NCI-H526 (cell line): ENCODE measurements around the gene CHRNB1.

Experiments used
- DNase-seq, 2 experiments: peaks; one replicate each; lab custom pipeline; 2025; lab: John Stamatoyannopoulos, UW

CHRNB1 gene

GRCh38 chr17:7414837-7415236, 30.0 kb upstream of the CHRNB1 start:
- no peak for DNase-seq

- no peak for DNase-seq
Observed at GRCh38 chr17:7415784-7416183, 29.1 kb upstream of the CHRNB1 start.

- DNase-seq = no peak
Observed at GRCh38 chr17:7416323-7416722, 28.5 kb upstream of the CHRNB1 start.

GRCh38 chr17:7417056-7417655, 27.7 kb upstream of the CHRNB1 start:
- DNase-seq = no peak

GRCh38 chr17:7418472-7419152, 26.2 kb upstream of the CHRNB1 start:
- no peak for DNase-seq

DNA sequence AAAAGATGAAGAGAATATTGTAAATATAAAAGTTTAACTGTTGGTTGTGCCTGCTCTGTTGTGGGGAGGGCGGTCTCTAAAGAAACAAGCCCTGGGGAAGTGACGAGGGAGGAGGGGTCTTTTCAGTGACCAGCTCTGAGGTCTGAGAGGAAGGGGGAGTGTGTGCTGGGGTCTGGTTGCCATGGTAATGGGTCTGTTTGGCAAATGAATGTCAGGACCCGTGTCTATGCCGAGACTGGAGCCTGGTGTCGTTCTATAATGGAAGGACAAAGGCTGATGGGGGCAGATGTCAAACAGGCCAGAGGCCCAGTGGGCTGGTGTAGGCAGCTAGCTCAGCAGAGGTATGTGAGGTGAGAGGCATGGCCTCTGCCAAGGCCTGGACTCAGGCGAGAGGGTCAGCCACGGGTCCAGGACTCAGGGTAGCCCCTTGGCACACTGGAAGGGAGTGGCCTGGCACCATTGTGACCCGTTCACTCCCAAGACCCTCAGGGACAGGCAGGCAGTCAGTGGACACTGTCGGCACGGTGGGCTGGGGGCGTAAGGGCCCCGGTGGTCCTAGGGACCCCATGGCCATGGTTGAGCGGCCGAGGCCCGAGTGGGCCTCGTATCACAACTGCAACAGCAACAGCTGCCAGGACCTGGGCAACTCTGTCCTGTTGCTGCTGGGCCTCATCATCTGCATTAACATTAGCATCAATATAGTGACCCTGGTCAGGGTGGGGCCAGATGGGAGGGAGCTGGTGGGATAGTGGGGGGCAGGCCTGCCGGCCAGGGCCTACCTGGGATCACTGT, 24.8 kb upstream of the CHRNB1 start, which contains the start of gene SPEM1:
Gene SPEM1, plus strand, starts transcription at position 506 of the 792 bp plus-strand sequence. Its CDS starts 61 bp downstream, at position 567.
- no peak for DNase-seq

DNA sequence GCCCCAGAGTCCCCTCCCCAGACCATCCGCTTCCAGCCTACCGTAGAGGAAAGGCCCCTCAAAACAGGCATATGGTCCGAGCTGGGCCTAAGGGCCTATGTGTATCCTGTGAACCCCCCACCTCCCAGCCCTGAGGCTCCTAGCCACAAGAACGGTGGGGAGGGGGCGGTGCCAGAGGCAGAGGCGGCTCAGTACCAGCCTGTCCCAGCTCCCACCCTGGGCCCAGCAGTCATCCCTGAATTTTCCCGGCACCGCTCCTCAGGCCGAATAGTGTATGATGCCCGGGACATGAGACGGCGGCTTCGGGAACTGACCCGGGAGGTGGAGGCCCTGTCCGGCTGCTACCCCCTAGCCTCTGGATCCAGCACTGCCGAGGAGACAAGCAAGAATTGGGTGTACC, 23.7 kb upstream of the CHRNB1 start:
- DNase-seq = no peak

DNA sequence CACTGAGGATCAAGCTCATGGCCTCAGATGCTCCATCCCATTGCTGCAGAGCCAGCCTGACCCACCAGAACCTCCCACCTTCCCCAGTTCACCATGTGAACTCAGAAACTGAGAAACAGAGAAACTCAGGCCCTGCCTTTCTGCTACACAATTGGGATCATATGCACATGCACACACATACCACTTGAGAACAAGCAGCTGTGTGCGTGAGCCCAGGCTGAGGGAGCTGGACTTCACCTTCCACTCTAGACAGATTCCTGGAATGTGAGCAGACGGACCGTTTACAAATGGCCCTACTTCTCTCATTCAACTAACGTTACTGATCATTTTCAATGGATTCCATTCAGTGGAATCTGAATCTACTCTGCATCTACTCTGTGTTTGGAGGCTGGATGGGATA, 21.2 kb upstream of the CHRNB1 start:
- DNase-seq = no peak

- no peak for DNase-seq
Observed at GRCh38 chr17:7425316-7425715, 19.5 kb upstream of the CHRNB1 start, which contains the start of gene SPEM2. Gene SPEM2 (plus strand): TSS chr17:7425616. CDS start chr17:7425689, 73 bp downstream.

DNA sequence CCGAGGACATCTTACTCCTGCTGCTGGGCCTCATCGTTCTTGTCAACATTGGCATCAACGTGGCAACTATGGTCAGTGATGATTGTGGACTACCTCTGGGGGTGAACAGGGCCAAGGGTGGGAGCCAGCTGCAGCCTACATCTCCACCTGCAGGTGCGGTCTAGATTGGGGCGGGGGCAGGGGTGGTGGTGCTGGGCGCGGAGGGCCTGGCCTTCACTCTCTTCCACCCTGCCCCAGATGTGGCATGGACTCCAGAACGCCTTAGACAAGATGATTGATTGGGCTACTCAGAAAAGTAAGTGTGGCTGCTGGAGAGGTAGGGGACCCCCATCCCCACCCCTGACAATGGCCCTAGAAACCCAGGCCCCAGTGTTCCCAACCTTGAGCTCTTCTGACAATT, 19.1 kb upstream of the CHRNB1 start:
- no peak for DNase-seq

- no peak for DNase-seq
Observed at GRCh38 chr17:7426203-7426863, 18.5 kb upstream of the CHRNB1 start.

DNA sequence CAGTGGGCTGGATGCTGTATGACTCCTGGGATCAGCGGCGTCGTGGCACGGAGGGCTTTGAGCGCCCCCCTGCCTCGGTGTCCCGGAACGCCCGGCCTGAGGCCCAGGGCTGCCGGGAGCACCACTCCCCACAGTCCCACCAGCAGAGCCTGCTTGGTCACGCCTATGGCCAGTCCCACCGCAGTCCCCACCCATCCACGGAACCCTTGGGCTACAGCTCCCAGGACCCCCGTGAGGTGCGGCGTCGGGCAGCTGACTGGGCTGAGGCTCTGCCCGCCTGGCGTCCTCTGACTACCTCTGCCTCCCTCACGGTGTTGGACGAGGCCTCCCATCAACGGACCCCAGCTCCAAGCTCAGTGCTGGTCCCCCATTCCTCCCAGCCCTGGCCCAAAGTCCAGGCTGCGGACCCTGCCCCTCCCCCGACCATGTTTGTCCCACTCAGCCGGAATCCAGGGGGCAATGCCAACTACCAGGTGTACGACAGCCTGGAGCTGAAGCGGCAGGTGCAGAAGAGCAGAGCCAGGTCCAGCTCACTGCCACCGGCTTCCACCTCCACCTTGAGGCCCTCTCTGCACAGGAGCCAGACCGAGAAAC, 17.9 kb upstream of the CHRNB1 start:
- DNase-seq = no peak

DNA sequence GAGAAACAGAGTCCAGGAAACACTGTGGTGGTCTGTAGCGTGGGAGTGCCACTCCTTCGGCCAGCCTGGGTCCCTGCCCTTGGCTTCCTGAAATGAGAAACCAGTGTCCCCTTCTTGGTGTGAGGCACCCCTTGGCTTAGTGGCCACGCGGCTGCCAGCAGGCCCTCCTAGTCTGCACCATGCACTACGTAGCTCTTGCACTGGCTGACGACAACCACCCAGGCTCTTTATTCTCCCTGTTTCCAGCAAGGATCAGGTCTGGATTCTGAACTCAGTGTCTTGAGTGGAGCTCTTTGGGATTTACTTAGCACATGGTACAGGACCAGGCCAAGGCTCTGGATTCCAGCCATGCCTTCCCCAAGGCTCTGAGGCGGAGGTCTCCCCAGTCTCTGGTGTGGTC, 17.3 kb upstream of the CHRNB1 start:
- no peak for DNase-seq

GRCh38 chr17:7428557-7428956, 16.3 kb upstream of the CHRNB1 start, which contains the start of gene SPEM3:
Gene SPEM3 (plus strand): TSS chr17:7428857. CDS start chr17:7428903, 46 bp downstream.
- DNase-seq = no peak

DNA sequence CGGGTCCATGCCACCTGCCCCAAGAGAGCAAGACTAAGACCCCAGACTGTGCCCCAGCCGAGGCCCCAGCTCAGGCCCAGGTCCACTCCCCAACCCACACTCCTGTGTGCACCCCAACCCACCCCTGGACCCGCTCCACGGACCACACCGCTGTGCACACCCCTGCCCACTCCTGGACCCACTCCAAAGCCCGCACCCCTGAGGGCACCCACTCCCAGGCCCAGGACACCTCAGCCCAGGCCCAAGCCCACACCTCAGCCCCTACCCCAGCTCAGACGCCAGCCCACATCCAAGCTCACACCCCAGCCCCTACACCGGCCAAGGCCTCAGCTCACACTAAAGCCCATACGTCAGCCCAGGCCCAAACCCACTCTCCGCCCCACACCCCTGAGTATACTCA, 15.1 kb upstream of the CHRNB1 start:
- no peak for DNase-seq

- no peak for DNase-seq
Observed at GRCh38 chr17:7431231-7431630, 13.6 kb upstream of the CHRNB1 start.

DNA sequence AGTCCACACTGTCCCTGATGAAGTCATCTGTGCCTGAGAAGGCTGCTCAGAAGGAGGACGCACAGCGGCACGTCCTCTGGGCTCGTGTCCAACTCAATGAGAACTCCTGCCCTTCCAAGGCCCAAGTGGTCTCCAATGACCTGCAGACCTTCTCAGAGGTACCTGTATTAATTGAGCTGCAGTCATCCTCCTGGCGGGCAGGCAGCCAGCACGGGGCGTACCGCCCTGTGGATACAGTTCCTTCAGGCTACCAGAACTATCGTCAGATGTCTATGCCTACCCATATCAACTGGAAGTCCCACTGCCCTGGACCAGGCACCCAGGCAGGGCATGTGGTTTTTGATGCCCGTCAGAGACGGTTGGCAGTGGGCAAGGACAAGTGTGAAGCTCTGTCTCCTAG, 12.6 kb upstream of the CHRNB1 start:
- no peak for DNase-seq

- peak in 1 of 2 experiments; percentile 58 for DNase-seq
Observed at GRCh38 chr17:7435676-7436555, 8.9 kb upstream of the CHRNB1 start.

- DNase-seq = peak in 1 of 2 experiments; percentile 89
Observed at GRCh38 chr17:7436556-7437368, 8.1 kb upstream of the CHRNB1 start.

GRCh38 chr17:7437369-7437863, 7.4 kb upstream of the CHRNB1 start:
- no peak for DNase-seq
